SU-DHL-6 (cell line): Measurements from ENCODE around the gene CYLD.

Experiments used
- CTCF ChIP-seq: fragments of 200-600 bp; sonication (generic); IDR thresholded peaks from one replicate; pipeline ENCODE4 v1.5.1; 2017; ENCODE audit warnings: antibody characterized with exemption, mild to moderate bottlenecking, low read length, moderate library complexity; ENCODE audit not compliant: insufficient read depth, poor library complexity, severe bottlenecking
- EZH2phosphoT487 ChIP-seq: fragments of 200-600 bp; sonication (generic), shearing (Covaris generic); conservative IDR thresholded peaks from 2 replicates; pipeline ENCODE4 v1.6.1; 2018; ENCODE audit warnings: mild to moderate bottlenecking, antibody characterized with exemption, low read length, moderate library complexity, mixed read lengths

- TF ChIP-seq CTCF (no peak), EZH2phosphoT487 (no peak)
Observed at GRCh38 chr16:50708373-50709060, 33.4 kb upstream of the CYLD start.
